Muscle of leg (tissue), 11 donors: ENCODE data around the gene AP3S1. TPM values are rescaled to one million over a fixed set of nuclear protein-coding genes. Genes with fewer than 3 reads are reported as not detected.

Experiments used
- DNase-seq: peaks from one replicate; pipeline ENCODE4 v3.0.0; 2013
- H3K27ac ChIP-seq: one replicate; pipeline ENCODE4 v1.5.1; 2013; ENCODE audit warnings: mild to moderate bottlenecking, low read length, control low read depth
- H3K27me3 ChIP-seq: one replicate; pipeline ENCODE4 v1.6.1; 2013; ENCODE audit warnings: low read length; ENCODE audit not compliant: control insufficient read depth, insufficient read depth
- H3K36me3 ChIP-seq: one replicate; pipeline ENCODE4 v1.6.1; 2013; ENCODE audit warnings: low read length; ENCODE audit not compliant: control insufficient read depth, insufficient read depth
- H3K4me1 ChIP-seq: one replicate; pipeline ENCODE4 v1.6.1; 2013; ENCODE audit warnings: low read length; ENCODE audit not compliant: control insufficient read depth, insufficient read depth
- H3K4me3 ChIP-seq: one replicate; pipeline ENCODE4 v1.5.1; 2013; ENCODE audit warnings: low read length, control low read depth
- H3K9me3 ChIP-seq: replicated peaks from 2 replicates; pipeline ENCODE4 v1.6.1; 2013; ENCODE audit warnings: low read depth, low read length; ENCODE audit not compliant: control insufficient read depth
- WGBS: methylation state at CpG from one replicate; pipeline ENCODE4 v1.1.5; 2013; ENCODE audit warnings: missing lambda C conversion rate; ENCODE audit not compliant: insufficient coverage; 5-methylcytosine and 5-hydroxymethylcytosine counted together
- polyA plus RNA-seq, 8 donors: library from polyadenylated mRNA; unstranded; fragments of 120-200 nt; gene quantifications; one replicate each; pipeline versions ENCODE4 v1.2.1 to v1.2.3, GENCODE V29; 2013; ENCODE audit warnings: inconsistent platforms in 1 of 8, low replicate concordance in 1 of 8; ENCODE audit not compliant: insufficient read length in 8 of 8, insufficient read depth in 1 of 8
- total RNA-seq: library from RNA; stranded (reverse); fragments of 120-200 nt; gene quantifications from one replicate; pipeline ENCODE4 v1.2.4, GENCODE V29; 2013

The AP3S1 gene
- total and polyA plus RNA-seq, 9 donors = 63.8 to 152 (median 111) TPM

DNA sequence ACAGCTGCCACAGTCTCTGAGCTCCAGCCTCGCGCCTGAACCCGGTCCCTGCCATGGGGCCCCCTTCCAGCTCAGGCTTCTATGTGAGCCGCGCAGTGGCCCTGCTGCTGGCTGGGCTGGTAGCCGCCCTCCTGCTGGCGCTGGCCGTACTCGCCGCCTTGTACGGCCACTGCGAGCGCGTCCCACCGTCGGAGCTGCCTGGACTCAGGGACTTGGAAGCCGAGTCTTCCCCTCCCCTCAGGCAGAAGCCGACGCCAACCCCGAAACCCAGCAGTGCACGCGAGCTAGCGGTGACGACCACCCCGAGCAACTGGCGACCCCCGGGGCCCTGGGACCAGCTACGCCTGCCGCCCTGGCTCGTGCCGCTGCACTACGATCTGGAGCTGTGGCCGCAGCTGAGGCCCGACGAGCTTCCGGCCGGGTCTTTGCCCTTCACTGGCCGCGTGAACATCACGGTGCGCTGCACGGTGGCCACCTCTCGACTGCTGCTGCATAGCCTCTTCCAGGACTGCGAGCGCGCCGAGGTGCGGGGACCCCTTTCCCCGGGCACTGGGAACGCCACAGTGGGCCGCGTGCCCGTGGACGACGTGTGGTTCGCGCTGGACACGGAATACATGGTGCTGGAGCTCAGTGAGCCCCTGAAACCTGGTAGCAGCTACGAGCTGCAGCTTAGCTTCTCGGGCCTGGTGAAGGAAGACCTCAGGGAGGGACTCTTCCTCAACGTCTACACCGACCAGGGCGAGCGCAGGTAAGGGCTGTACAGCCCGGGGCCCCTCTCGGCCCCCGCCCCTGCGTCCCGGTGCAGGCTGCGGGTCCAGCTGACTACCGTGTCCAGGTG lies 121.0 kb downstream of the AP3S1 start:
- Histone ChIP-seq H3K27me3 (peaks cover 46% of the 10 kb centered on the region), H3K27ac (no peak overlapping the region)

DNA sequence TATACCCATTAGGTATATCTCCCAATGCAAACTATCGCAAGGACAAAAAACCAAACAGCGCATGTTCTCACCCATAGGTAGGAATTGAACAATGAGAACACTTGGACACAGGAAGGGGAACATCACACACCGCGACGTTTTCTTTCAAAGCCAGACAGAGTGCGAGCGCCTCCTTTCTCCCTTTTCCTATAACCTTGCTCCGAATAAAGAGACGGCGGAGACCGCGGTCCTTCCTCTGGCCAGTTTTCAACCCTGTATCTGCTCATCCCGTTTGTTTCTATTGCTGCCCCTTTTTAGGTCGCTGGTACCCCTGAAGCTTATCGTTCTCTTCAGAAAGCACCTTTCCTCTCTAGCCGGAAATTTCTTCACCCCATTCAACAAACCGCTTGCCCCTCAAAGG lies 121.8 kb downstream of the AP3S1 start:
- Histone ChIP-seq H3K4me3 (peak overlapping the region; percentile 7), H3K9me3 (no peaks in the 10 kb centered on the region), H3K4me1 (peaks cover 20% of the 10 kb centered on the region), H3K27me3 (peaks cover 48% of the 10 kb centered on the region), H3K27ac (no peak overlapping the region), H3K36me3 (no peaks in the 10 kb centered on the region)
- 23% methylated on average over 17 of the region's 17 CpGs for WGBS
- peak; percentile 71 for DNase-seq

More for the DNA sequence above, 121.0 kb downstream of the AP3S1 start:
- peak; percentile 43 for DNase-seq
- Histone ChIP-seq H3K4me1 (peaks cover 20% of the 10 kb centered on the region), H3K9me3 (no peaks in the 10 kb centered on the region), H3K4me3 (peak overlapping the region; percentile 35), H3K36me3 (no peaks in the 10 kb centered on the region)
- 5% methylated on average over 68 of the region's 71 CpGs for WGBS

Other genes starting within 250 kb of the AP3S1 start
- gene TICAM2, start 239.5 kb upstream of the AP3S1 start, total RNA-seq = 3.3 TPM
- 1 to 10 TPM; 5.3 to 7.9 (median 6.5) TPM for gene TICAM2, start 239.5 kb upstream of the AP3S1 start, polyA plus RNA-seq
- gene TMED7, start 215.9 kb upstream of the AP3S1 start, total RNA-seq = 52.9 TPM
- 10 to 100 TPM; 49.3 to 79.6 (median 62.5) TPM for gene TMED7, start 215.9 kb upstream of the AP3S1 start, polyA plus RNA-seq
- gene CDO1, start 25.3 kb upstream of the AP3S1 start, total RNA-seq = 19.1 TPM
- gene CDO1, start 25.3 kb upstream of the AP3S1 start, polyA plus RNA-seq = 10 to 100 TPM; 17.4 to 27.1 (median 23.1) TPM
- 57.3 TPM for gene ATG12, start 370 bp upstream of the AP3S1 start, total RNA-seq
- gene ATG12, start 370 bp upstream of the AP3S1 start, polyA plus RNA-seq = 10 to 100 TPM; 42.1 to 57.3 (median 50.2) TPM
- 3.3 TPM for gene LVRN, start 120.5 kb downstream of the AP3S1 start, total RNA-seq
- gene LVRN, start 120.5 kb downstream of the AP3S1 start, polyA plus RNA-seq = 1 to 10 TPM; 2.0 to 4.9 (median 3.3) TPM
- gene ARL14EPL, start 190.5 kb downstream of the AP3S1 start, total RNA-seq = 0.09 TPM
- under 1 TPM in 6 of 8 donors, not detected in 2; 0.05 to 0.24 (median 0.15) TPM for gene ARL14EPL, start 190.5 kb downstream of the AP3S1 start, polyA plus RNA-seq
- 33.1 TPM for gene COMMD10, start 243.1 kb downstream of the AP3S1 start, total RNA-seq
- 10 to 100 TPM; 24.9 to 31.3 (median 29.2) TPM for gene COMMD10, start 243.1 kb downstream of the AP3S1 start, polyA plus RNA-seq